GM21786 (cell line): ENCODE data around the gene MPST.
A peak's percentile ranks its signal among the peaks of the same experiment; 100 is the strongest.

ENCODE experiments used
- ATAC-seq: cut with Tn5 transposase; IDR thresholded peaks from one replicate; pipeline ENCODE4 v1.9.1; 2021; ENCODE audit not compliant: unreplicated experiment

Gene MPST

DNA sequence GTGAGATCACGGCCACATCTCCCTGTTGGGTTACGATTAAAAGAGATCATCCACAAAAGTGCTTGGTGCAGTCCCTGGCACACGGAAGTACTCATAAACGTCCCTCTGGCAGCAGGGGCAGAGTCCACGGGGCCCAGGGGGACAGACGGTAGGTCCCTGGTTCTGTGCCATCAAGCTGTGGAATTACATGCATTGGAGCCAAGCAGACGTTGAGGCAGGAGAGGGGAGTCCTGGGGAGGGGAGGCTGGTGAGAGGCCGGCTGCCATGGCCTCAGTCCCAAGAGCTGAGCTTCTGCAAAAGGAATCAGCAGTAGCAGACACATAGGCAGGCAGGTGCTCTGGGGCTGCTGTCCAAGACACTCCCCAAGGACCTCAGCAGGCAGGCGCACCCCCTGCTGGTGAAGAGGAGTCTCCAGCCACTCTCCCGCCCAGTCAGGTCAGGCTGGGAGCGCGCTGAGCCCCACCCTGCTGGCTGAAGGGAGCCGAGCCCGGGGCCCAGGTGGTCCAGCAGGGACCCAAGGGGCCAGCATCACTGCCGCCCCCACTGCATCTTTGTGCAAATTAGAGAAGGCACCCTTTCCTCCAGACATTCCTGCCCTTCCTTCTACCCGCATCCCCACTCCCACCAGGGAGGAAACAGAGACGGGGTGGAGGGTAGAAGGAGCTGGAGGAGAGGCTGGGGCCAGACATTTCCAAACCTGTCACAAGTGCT is 24.4 kb downstream of the MPST start:
- peak; percentile 55 for ATAC-seq

DNA sequence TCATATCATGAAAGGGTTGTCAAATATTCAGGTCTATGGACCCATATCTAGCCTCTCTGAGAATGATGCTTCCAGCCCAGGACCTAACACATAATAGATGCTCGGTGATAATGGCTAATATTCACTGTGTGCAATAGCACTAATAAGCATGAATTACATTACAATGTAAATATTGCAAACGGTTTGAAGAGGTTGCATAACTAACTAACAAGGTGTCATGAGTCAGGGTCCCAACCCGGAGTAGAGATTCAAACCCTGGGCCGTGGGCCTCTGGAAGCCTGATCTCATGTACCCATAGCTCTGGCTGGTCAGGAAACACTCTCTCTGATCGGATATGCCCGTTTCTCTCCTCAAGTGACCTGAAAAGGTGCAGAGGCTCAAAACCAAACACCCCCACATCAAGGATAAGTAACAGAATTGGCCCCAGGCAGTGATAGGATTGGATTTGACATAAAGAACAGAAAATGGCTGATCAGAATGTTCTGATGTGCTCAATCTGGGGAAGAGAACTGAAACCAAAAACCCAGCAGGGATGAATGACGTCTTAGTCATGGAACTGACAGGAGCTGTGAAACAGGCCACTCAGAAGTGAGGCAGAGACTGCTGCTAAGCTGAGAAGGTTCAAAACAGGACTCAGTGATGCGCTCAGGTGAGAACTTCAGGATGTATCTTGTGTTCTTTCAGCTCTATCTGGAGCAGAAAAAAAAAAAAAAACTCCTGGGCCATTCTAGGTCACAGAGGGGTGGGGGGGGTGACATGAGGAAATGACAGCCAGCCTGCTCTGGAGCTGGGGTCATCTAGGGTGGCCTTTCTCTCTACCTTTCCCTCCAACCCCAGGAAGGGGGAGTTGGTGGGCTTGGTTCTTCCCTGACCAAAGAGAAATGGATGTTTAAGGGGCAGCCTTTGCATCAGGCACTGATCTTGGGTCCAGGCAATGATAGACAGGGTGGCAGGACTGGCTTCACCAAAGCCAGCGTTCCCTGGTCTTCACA is 25.4 kb downstream of the MPST start:
- ATAC-seq: no peak

GRCh38 chr22:37045958-37046357 is 26.4 kb downstream of the MPST start:
- no peak for ATAC-seq

- no peak for ATAC-seq
These were observed 27.0 kb downstream of the MPST start for GRCh38 chr22:37046589-37046988.

DNA sequence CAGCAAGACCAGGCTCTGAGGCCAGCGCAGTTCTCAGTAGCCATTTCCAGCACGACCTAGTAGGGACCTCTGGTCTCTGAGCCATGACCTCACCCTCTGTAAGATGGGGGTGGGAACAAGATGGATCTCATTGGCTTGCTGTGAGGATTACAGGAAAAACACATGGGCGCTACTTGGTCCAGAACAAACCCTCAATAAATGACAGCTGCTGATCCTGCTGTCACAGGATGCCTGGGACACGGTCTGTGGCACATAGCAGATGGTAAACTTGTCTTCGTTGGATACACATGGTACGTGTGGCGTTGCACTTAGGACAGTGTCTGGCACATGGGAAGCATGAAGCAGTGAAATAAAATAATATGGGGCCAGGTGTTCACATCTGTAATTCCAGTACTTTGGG is 27.5 kb downstream of the MPST start:
- no peak for ATAC-seq

- no peak for ATAC-seq
These were observed 28.6 kb downstream of the MPST start for GRCh38 chr22:37048133-37048532.

- no peak for ATAC-seq
These were observed 29.7 kb downstream of the MPST start for GRCh38 chr22:37049224-37049623.

GRCh38 chr22:37050913-37051312 is 31.4 kb downstream of the MPST start:
- no peak for ATAC-seq

DNA sequence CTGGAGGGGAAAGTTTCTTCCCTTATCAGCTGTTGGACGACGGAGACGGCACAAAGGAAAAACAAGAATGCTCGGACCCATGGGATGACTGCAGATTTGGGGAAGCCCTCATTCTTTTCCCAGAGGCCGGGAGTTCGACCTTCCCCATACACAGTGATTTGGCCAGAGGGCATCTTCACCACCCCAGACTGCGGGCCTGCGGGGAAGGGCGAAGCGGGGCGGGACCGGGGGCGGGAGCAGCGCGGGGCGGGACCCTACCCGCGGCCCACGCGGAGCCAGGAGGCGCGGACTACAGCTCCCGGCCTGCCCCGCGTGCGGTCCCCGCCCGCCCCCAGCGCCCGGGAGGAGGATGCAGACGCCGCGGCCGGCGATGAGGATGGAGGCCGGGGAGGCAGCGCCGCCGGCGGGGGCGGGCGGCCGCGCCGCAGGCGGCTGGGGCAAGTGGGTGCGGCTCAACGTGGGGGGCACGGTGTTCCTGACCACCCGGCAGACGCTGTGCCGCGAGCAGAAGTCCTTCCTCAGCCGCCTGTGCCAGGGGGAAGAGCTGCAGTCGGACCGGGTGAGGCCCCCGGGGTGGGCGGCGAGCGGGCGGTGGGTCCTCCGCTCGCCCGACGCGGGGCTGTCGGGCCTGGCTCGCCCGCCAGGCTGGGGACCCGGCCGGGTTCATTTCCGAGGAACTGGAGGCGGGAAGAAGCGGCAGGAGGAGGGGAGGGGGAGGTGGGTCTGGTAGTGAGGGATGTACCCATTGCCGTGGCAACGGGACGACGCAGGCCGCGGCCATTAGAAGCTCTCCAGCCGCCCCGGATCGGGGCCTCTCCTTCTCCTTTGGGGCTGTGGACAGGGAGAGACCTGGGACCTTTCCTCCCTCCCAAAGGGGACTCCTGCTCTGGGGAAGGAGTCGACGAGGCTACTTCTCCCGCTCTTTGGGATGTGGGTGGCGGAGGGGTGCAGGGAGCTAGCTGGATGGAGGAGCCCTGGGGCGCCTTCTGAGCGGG is 32.1 kb downstream of the MPST start, which contains the start of gene KCTD17:
Gene KCTD17, plus strand, starts transcription at position 352 of the 995 bp plus-strand sequence. Its CDS starts 19 bp downstream, at position 371.
- ATAC-seq: no peak

DNA sequence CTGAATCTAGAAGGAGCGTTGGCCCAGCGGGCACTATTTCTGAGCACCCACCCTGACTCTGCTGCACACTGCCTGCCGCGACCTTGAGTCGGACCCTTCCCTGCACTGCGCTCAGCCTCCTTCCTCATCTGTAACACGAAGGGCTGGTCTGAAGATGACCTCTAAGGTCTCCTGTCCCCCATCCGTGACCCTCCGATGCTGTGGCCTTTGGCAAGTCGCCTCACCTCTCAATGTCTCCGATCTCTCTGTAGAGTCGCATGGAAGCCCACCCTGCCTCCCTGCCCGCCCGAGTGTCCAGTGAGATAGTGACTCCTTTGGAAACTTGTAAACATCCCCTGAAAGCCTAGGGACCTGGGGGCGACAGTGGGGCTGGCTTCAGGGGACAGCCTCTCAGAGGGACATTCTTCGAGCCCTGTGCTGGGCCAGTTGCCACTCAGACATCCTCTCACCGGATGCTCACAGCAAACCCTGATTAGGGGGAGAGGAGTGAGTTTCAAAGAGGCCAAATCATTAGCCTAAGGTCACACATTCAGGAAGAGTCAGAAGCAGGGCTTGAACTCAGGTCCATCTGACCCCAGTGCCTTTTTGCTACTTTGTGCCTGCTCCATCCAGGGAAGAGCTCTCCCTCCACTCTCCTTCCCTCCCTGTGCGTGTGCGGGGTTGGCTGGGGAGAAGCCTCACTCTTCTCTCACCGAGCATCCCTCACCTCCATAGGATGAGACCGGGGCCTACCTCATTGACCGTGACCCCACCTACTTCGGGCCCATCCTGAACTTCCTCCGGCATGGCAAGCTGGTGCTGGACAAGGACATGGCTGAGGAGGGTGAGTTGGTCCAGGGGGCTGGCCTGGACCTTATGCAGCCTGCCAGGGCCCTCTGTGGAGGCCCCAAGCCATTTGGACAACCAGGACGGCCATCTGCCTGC is 33.1 kb downstream of the MPST start:
- no peak for ATAC-seq

DNA sequence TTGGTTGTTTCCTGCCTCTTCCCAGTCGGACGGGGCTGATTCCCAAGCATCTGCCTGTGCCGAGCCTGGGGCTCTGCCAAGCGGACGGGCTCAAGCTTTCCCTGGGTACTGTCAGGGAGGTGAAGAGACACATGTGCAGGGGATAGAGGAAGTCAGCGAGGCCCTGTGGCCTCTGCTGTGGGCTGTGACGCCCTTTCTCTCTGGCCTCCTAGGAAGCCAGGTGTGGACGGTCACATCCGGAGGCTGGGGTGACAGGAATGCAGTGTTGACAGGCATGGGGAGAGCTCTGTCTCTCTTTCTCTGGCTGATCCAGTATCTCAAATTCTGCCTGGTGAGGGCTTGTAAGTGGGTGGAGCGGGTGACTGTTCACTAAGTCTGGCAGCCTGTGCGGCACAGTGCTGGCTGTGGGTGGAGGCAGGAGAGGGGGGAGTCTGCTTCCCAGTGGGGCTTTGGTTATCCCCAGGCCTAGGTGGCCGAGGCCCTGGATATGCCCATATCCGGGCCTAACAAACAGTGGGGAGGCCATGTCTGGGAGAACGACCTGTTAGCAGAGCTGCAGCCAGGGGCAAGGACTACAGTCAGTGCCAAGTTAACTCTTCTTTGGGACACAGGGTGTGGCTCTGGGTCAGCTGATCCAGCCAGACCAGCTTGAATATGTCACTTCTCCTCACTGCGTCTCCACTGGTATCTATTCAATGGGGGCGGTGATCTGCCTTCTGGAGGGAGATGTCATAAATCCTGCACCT is 33.9 kb downstream of the MPST start:
- no peak for ATAC-seq

GRCh38 chr22:37054056-37054395 is 34.5 kb downstream of the MPST start:
- no peak for ATAC-seq

DNA sequence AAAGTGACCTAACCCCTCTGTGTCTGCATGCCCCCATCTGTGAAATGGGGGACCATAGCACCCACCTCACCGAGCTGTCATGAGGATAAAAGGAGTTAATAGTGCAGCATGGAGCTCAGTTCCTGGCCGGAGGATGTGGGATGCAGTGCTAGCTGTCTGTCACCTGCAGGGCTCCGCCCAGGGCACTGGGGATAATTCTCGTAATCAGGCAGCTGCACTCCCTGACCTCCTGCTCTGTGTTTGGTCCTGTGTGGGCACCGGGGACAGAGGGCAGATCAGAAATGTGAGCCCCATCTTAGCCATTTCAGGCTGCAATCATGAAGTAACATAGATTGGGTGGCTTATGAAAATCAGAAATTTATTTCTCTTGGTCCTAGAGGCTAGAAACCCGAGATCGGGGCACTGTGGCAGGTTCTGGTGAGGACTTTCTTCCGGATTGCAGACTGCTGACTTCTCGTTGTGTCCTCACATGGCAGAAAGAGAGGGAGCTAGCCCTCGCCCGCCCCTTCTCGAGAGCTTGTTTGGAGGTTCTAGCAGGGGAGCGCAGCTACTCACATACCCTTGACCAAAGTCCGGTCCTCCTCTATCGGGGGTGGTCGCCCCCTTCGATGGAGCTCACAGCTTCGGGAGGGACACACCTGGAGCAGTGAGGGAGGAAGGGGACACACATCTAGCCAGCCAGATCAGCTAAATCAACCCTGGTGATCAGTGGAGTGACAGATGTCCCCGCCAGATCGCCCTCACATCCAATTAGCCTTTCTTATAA is 35.2 kb downstream of the MPST start:
- no peak for ATAC-seq

DNA sequence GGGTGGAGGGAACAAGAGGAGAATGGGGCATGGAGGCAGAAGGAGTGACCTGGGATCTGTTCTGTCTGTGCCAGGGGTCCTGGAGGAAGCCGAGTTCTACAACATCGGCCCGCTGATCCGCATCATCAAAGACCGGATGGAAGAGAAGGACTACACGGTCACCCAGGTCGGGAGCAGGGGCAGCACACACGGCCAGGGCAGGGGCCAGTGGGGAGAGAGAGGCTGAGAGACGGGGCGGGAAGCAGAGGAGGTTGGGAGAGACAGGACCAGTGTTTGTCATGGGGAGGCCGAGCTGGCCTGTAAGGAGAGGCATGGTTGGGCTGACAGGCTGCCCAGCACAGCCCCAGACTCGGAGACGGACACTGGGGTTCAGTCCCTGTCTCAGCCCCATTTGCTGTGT is 36.7 kb downstream of the MPST start:
- no peak for ATAC-seq

- no peak for ATAC-seq
These were observed 37.7 kb downstream of the MPST start for GRCh38 chr22:37057226-37057625.

DNA sequence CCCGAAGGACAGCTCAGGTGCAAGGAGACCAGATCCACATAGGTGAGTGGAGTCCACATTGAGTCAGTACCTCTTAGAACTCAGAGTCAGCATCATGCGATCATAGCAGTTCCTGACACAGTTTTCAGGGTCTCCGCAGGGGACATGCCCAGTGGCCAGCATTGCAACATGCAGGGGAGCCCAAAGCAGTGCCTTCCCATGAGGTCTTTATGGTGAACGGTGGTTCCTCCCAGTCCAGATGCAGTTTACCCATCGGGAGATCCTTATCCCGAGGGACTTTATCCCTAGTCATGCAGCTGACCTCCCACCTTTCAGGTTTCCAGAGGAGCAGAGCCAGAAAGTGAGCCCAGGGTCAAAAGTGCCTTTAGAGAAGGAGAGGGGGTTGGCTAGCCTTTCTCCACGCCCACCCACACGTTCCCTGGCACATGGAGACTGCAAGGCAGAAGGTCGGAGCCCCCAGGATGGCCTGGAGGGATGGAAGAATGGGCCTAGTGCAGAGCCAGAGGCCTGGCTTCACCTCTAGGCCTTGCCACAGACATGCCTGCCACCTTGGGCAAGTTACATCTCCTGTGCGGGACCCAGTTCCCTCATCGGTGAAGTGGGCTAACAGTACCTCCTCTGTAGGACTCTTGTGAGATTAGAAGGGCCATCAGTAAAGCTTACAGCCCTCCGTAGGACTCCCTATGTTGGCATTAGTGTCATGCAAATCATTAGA is 38.4 kb downstream of the MPST start:
- ATAC-seq: no peak

DNA sequence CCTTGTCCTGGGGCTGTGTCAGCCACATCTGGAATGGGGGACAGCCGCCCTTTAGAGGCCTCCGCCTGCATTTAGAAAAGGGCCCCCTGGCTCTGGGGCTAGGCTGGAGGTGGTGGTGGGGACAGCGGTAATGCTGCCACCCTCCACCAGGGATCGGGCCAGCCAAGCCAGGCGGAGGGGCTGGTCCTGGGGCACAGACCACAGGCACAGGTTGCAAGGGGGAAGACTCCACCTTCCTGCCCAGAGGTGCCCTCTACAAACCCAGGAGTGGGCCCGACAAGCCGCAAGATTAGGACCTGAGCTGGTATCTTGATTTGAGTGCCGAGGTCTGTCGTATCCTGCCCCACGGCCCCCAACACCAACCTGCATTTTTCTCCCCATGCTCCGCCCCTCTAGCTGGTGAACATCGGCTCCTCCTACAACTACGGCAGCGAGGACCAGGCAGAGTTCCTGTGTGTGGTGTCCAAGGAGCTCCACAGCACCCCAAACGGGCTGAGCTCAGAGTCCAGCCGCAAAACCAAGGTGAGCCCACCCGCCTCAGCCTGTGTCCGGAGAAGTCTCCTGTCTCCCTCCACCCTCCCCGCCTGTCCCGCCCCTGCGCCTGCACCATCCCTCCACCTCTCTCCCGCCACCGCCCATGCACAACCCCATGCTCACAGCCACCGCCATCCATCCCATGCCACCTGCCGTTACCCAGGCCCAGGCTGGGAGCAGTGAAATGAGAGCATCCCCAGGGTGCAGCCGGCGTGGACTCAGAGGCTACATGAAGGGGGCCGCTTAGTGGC is 39.6 kb downstream of the MPST start:
- no peak for ATAC-seq
